Endothelial cell of umbilical vein (primary cell): ENCODE results near the gene CDH2.

ENCODE experiments used
- CTCF ChIP-seq, 2 donors: IDR thresholded peaks; 1 replicate in 1 of 2; 2 replicates in 1 of 2; pipeline ENCODE4 v1.5.1; 2011; ENCODE audit warnings: low read length in 2 of 2, mild to moderate bottlenecking in 2 of 2, moderate library complexity in 2 of 2, control low read depth in 1 of 2, inconsistent platforms in 1 of 2, low read depth in 1 of 2; ENCODE audit not compliant: insufficient read depth in 1 of 2; ENCODE audit errors: extremely low read depth in 1 of 2
- EZH2 ChIP-seq: IDR thresholded peaks from 2 replicates; pipeline ENCODE4 v1.6.1; 2012; ENCODE audit warnings: borderline replicate concordance, low read depth, mild to moderate bottlenecking, moderate library complexity, low read length, inconsistent platforms; ENCODE audit not compliant: severe bottlenecking
- GATA2 ChIP-seq: IDR thresholded peaks from 2 replicates; pipeline ENCODE4 v1.7.0; 2011; ENCODE audit warnings: low read depth, mild to moderate bottlenecking, moderate library complexity, mixed read lengths, low read length; ENCODE audit not compliant: insufficient read length, insufficient read depth
- JUN ChIP-seq: IDR thresholded peaks from 2 replicates; pipeline ENCODE4 v1.6.1; 2011; ENCODE audit warnings: borderline replicate concordance, low read depth; ENCODE audit not compliant: insufficient read length, insufficient read depth
- MYC ChIP-seq: IDR thresholded peaks from one replicate; pipeline ENCODE4 v1.6.1; 2011; ENCODE audit warnings: mild to moderate bottlenecking, low read depth, low read length
- POLR2A ChIP-seq: IDR thresholded peaks from 2 replicates; pipeline ENCODE4 v1.6.1; 2012; ENCODE audit warnings: low read depth, mild to moderate bottlenecking, control low read depth, low read length
- POLR2AphosphoS5 ChIP-seq: IDR thresholded peaks from 2 replicates; pipeline ENCODE4 v1.6.1; 2012; ENCODE audit warnings: low read depth, mild to moderate bottlenecking, control low read depth, low read length, moderate library complexity; ENCODE audit not compliant: insufficient read depth
- TF ChIP-seq, protein P1 (sequence below): IDR thresholded peaks from 2 replicates; pipeline ENCODE4 v1.6.1; 2011; ENCODE audit not compliant: insufficient read depth, insufficient read length

- no peak for TF ChIP-seq POLR2A
- TF ChIP-seq CTCF (IDR thresholded peaks at IDR 0.05; ENCODE audit: extremely low read depth in 1 of 2, insufficient read depth in 1 of 2, low read depth in 1 of 2, low read length in 2 of 2): no peak
- no peak for TF ChIP-seq EZH2
- TF ChIP-seq POLR2AphosphoS5: no peak
- TF ChIP-seq MYC: no peak
- no peak for TF ChIP-seq JUN
- TF ChIP-seq GATA2: no peak
- TF ChIP-seq, protein P1, sequence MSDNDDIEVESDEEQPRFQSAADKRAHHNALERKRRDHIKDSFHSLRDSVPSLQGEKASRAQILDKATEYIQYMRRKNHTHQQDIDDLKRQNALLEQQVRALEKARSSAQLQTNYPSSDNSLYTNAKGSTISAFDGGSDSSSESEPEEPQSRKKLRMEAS: no peak
These were observed 27.0 kb downstream of the CDH2 start for GRCh38 chr18:28149810-28150420.
